GM18519 (cell line): Measurements from ENCODE around the gene BABAM1.

Source experiments
- ATAC-seq: cut with Tn5 transposase; IDR thresholded peaks from one replicate; pipeline ENCODE4 v1.9.1; 2021; ENCODE audit warnings: mild to moderate bottlenecking, moderate library complexity; ENCODE audit not compliant: unreplicated experiment, low FRiP score

Gene BABAM1

GRCh38 chr19:17300992-17301619 is 33.9 kb downstream of the BABAM1 start:
- no peak for ATAC-seq

- ATAC-seq, result no peak
These were observed 35.3 kb downstream of the BABAM1 start for GRCh38 chr19:17302391-17303166.

- peak; percentile 58 for ATAC-seq
These were observed 36.1 kb downstream of the BABAM1 start, which contains the start of gene ABHD8 for GRCh38 chr19:17303167-17303939. TSS of gene ABHD8 (minus strand) at chr19:17303425. CDS start at chr19:17301616, 1,809 bp downstream.

- ATAC-seq, result no peak
These were observed 36.7 kb downstream of the BABAM1 start for GRCh38 chr19:17303940-17304267.

- no peak for ATAC-seq
These were observed 37.4 kb downstream of the BABAM1 start for GRCh38 chr19:17304386-17305215.

GRCh38 chr19:17305216-17305516 is 37.9 kb downstream of the BABAM1 start:
- ATAC-seq, result no peak

- ATAC-seq, result peak; percentile 52
These were observed 38.5 kb downstream of the BABAM1 start, which contains the start of gene MRPL34 for GRCh38 chr19:17305517-17306284. TSS of gene MRPL34 (plus strand) at chr19:17305872. CDS start at chr19:17305893, 21 bp downstream.

- no peak for ATAC-seq
These were observed 39.1 kb downstream of the BABAM1 start for GRCh38 chr19:17306285-17306714.

GRCh38 chr19:17307876-17308377 is 40.7 kb downstream of the BABAM1 start:
- ATAC-seq, result no peak

- peak; percentile 60 for ATAC-seq
These were observed 42.1 kb downstream of the BABAM1 start, which contains the start of gene DDA1 for GRCh38 chr19:17309198-17309964. TSS of gene DDA1 (plus strand) at chr19:17309563. CDS start at chr19:17309655, 92 bp downstream.

GRCh38 chr19:17309965-17310461 is 42.8 kb downstream of the BABAM1 start:
- ATAC-seq, result no peak

GRCh38 chr19:17311455-17312188 is 44.4 kb downstream of the BABAM1 start:
- no peak for ATAC-seq

- no peak for ATAC-seq
These were observed 45.2 kb downstream of the BABAM1 start for GRCh38 chr19:17312189-17313113.

- no peak for ATAC-seq
These were observed 46.9 kb downstream of the BABAM1 start for GRCh38 chr19:17314007-17314593.

GRCh38 chr19:17318966-17319365 is 51.7 kb downstream of the BABAM1 start:
- ATAC-seq, result no peak

- ATAC-seq, result no peak
These were observed 52.4 kb downstream of the BABAM1 start for GRCh38 chr19:17319473-17320238.
